Stimulated activated naive B cell treated with anti-CD40 and anti-IgM and Interleukin-4, amounts not matched to agents 10 μg/mL and 1 μg/mL and 100 μg/mL, for 72 hours (primary cell): ENCODE measurements around the gene PASK.
"Not testable (repeated sequence)": the region's sequence is repeated elsewhere in the genome, so short reads cannot be mapped to it uniquely, and the experiment has no call there.

Experiments
- ATAC-seq, 2 donors: fragments of 150-1000 bp; cut with Tn5 transposase; replicated peaks; 2 replicates each; pipeline ENCODE4 v1.10.0; 2021; ENCODE audit warnings: moderate library complexity in 1 of 2
- DNase-seq: peaks from one replicate; pipeline ENCODE4 v3.0.0; 2021
- H3K27ac Mint-ChIP-seq: one replicate; pipeline ENCODE4 v1.8.0; 2022; ENCODE audit warnings: mild to moderate bottlenecking, mixed read lengths
- H3K27me3 Mint-ChIP-seq, 2 donors: one replicate each; pipeline ENCODE4 v1.8.0; 2022; ENCODE audit warnings: mixed read lengths in 2 of 2
- H3K36me3 Mint-ChIP-seq, 2 donors: one replicate each; pipeline ENCODE4 v1.8.0; 2022; ENCODE audit warnings: mixed read lengths in 2 of 2, mild to moderate bottlenecking in 1 of 2
- H3K4me1 Mint-ChIP-seq, 2 donors: one replicate each; pipeline ENCODE4 v1.8.0; 2022; ENCODE audit warnings: mixed read lengths in 2 of 2, mild to moderate bottlenecking in 1 of 2
- H3K4me3 Mint-ChIP-seq, 2 donors: one replicate each; pipeline ENCODE4 v1.8.0; 2022; ENCODE audit warnings: mild to moderate bottlenecking in 2 of 2, mixed read lengths in 2 of 2, moderate library complexity in 1 of 2
- H3K9me3 Mint-ChIP-seq, 2 donors: one replicate each; pipeline ENCODE4 v1.8.0; 2022; ENCODE audit warnings: mixed read lengths in 2 of 2, mild to moderate bottlenecking in 1 of 2

Gene PASK

DNA sequence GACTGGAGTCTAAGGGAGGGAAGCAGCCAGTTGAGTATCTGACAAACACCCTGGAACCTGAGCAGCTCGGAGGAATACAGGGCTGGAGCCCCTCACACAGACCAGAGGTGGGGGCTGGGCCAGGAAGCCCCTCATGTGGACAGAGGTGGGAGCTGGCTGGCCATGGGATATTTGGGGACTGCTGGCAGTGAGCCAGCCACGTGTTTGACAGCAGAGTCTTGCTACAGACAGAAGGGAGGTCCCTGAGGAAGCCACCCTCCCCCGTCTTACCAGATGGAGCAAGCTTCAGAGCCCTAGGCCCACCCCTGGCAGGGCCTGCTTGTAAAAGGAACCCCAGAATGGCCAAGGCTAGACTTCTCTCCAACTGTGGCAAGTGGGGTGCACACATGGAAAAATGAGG, 43.6 kb downstream of the PASK start:
- Mint-ChIP-seq H3K4me3 (no peak overlapping the region), H3K27me3 (no peaks in the 10 kb centered on the region), H3K27ac (peak overlapping the region; percentile 37), H3K4me1 (peaks cover 24 to 47% of the 10 kb centered on the region in 2 donors), H3K36me3 (peaks cover 19 to 49% of the 10 kb centered on the region in 2 donors), H3K9me3 (peaks cover 0 to 3% of the 10 kb centered on the region in 2 donors)
- no peak for ATAC-seq
- DNase-seq: no peak

DNA sequence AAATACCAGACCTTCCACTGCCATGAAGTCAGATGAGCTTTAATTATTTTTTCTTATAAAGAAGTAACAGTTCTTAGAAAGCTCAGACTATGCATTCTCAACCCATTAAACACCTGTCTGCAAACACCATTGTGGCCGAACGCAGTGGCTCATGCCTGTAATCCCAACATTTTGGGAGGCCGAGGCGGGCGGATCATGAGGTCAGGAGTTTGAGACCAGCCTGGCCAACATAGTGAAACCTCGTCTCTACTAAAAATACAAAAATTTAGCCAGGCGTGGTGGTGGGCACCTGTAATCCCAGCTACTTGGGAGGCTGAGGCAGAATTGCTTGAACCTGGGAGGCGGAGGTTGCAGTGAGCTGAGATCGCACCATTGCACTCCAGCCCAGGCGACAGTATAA, 44.7 kb downstream of the PASK start:
- H3K27ac Mint-ChIP-seq, DNase-seq, H3K27me3 Mint-ChIP-seq, ATAC-seq, H3K9me3 Mint-ChIP-seq, H3K4me3 Mint-ChIP-seq: not testable (repeated sequence)
- Mint-ChIP-seq H3K4me1 (peaks cover 17 to 47% of the 10 kb centered on the region in 2 donors), H3K36me3 (peaks cover 20 to 46% of the 10 kb centered on the region in 2 donors)

DNA sequence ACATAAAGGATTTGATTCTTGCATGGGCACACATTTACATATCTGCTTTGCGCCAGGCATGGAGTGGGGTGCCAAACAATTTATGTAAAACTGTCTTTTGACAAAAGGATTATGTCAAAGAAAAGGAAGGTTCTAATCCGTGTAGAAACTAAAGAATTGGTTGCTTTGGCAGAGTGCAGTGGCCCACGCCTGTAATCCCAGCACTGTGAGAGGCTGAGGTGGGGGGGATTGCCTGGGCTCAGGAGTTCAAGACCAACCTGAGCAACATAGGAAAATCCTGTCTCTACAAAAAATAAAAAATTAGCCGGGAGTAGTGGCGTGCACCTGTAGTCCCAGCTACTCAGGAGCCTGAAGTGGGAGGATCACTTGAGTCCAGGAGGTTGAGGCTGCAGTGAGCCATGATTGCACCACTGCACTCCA, 46.1 kb downstream of the PASK start:
- peak overlapping the region; percentile 95 to 97 for H3K4me3 Mint-ChIP-seq
- H3K27me3 Mint-ChIP-seq: no peaks in the 10 kb centered on the region
- DNase-seq (no peak), ATAC-seq (no peak)
- H3K36me3 Mint-ChIP-seq: peaks cover 24 to 49% of the 10 kb centered on the region in 2 donors
- peaks cover 17 to 47% of the 10 kb centered on the region in 2 donors for H3K4me1 Mint-ChIP-seq
- H3K27ac Mint-ChIP-seq: peak overlapping the region; percentile 98
- no peaks in the 10 kb centered on the region for H3K9me3 Mint-ChIP-seq

DNA sequence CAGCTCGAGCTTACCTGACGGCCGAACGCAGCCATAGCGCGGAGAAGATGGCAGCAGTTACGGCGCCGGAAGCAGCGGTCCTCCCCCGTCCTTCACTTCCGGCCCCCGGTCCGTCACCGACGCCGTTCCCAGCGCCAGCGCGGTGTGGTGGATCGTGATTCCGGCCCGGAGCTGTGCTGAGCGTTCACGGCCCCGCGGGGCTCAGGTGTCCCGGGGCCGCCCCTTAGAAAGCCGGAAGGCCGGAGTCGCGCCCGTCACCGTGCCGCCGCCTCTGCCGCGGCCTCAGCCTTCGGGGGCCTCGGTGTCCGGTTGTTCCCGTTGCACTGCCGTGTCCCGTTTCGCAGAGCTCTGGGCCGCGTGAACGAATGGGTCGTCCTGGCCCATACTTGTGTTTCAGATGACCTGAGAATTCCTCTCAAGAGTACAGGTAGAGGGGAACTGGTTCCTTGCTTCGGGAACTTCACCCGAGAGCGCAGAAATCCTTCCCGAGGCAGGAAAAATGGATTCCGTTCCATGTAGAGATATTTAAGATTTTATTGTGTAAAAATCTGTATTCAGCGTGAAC, 47.0 kb downstream of the PASK start, which contains the start of gene MTERF4:
MTERF4 (minus strand) TSS at position 49 of the 565 bp plus-strand sequence; CDS start at position 35, 14 bp downstream.
- peak within 1 kb of the TSS; percentile 98 for H3K27ac Mint-ChIP-seq
- peak within 1 kb of the TSS; percentile 95 to 97 for H3K4me3 Mint-ChIP-seq
- H3K4me1 Mint-ChIP-seq: peaks cover 20 to 47% of the 10 kb centered on the region in 2 donors
- H3K36me3 Mint-ChIP-seq: peaks cover 25 to 51% of the 10 kb centered on the region in 2 donors
- peak; percentile 88 for DNase-seq
- no peaks in the 10 kb centered on the region for H3K27me3 Mint-ChIP-seq
- no peaks in the 10 kb centered on the region for H3K9me3 Mint-ChIP-seq
- peak; percentile 98 to 100 for ATAC-seq

DNA sequence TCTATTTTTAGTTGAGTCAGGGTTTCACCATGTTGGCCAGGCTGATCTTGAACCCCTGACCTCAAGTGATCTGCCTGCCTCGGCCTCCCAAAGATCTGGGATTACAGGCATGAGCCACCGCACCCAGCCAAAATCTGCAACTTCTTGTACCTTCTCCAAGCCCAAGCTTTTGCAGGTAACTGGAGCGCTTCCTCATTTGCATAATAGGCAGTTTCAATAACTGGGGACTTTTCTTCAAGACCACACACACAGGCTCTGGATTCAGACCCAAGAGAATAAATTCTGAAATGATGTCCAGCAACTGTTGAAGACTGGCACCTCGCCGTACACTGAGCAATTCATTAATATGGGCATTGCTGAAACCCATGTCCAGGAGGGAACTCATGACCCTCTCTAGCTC, 50.0 kb downstream of the PASK start:
- H3K4me3 Mint-ChIP-seq: peak overlapping the region; percentile 68 to 70
- H3K27ac Mint-ChIP-seq: peak overlapping the region; percentile 77
- no peak for ATAC-seq
- no peaks in the 10 kb centered on the region for H3K27me3 Mint-ChIP-seq
- DNase-seq: no peak
- peaks cover 45 to 58% of the 10 kb centered on the region in 2 donors for H3K36me3 Mint-ChIP-seq
- H3K9me3 Mint-ChIP-seq: no peaks in the 10 kb centered on the region
- H3K4me1 Mint-ChIP-seq: peaks cover 31 to 73% of the 10 kb centered on the region in 2 donors

DNA sequence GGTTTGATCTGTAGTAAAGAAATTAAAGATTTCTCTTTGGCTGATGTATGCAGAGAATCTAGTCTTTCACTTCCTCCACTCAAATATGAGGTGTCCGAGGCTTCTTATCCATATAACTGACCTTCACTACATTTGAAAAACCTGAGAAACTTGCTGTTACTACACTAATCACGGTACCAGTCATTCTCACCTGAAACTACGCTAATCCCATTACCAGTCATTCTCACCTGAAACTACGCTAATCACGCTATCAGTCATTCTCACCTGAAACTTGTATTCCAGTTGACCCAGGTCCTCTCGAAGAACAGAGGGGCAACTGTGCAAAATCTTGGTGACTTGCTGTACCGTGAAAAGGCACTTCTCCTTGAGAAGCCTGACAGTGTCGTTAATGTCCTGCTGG, 52.3 kb downstream of the PASK start:
- H3K36me3 Mint-ChIP-seq: peaks cover 50 to 59% of the 10 kb centered on the region in 2 donors

DNA sequence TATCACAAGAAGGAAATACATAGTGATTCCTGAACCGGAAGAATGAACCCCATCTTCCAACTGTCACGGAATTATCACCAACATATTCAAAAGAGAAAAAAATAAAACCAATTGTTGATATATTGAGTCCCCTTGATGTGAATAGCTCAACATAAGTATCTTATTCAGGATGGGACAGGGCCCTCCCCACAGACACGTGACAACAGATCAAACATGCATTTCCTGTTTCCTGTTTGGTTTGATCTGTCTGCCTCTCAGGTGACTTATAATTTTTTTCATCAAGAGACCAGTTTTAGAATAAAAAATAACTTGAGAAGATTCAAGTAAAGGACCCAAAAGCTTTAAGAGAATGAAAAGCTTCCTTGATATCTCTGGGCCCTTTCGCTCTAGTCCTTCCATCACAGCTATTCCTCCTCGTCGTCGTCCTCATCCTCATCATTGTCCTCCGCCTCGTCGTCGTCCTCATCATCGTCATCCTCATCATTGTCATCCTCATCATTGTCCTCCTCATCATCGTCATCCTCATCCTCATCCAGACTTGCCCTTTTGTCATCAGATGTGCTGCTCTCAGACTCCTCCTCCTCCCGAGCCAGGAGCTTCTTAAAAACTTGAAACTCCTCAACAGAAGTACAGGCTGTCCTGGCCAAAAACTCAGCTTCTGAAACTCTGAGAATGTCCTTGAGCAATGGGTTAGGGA, 53.5 kb downstream of the PASK start:
- ATAC-seq: no peak
- DNase-seq: no peak
- Mint-ChIP-seq H3K4me1 (peaks cover 30 to 61% of the 10 kb centered on the region in 2 donors), H3K9me3 (no peaks in the 10 kb centered on the region), H3K27ac (peak overlapping the region; percentile 33), H3K4me3 (no peak overlapping the region), H3K36me3 (peaks cover 56 to 64% of the 10 kb centered on the region in 2 donors), H3K27me3 (no peaks in the 10 kb centered on the region)

More for the DNA sequence above, 52.3 kb downstream of the PASK start:
- Mint-ChIP-seq H3K4me1 (peaks cover 31 to 66% of the 10 kb centered on the region in 2 donors), H3K27me3 (no peaks in the 10 kb centered on the region), H3K27ac (no peak overlapping the region), H3K4me3 (no peak overlapping the region), H3K9me3 (no peaks in the 10 kb centered on the region)
- DNase-seq (no peak), ATAC-seq (peak in 1 of 2 donors; percentile 22)

DNA sequence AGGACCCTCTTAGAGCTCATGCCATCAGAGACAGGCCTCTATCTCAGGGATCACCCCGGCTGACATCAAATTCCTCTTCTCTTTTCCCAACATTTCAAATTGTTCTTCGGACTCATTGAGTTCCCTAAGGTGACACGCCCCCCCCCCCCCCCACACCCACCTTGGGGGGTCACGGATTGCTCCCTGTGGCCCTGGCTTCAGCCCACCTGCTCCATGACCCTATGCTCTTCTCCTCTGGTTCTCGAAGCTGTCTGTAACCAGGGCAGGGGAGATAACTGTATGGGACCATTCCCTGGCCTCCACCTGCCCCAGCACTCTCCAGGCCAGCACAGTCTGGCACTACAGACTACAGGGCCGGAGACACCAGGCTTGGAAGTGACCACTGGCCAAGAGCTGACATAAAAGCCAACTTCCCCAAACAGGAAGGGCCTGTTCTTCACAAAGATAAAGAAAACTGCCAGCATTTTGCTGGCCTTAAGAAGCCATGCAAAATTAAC, 54.3 kb downstream of the PASK start:
- peaks cover 58 to 68% of the 10 kb centered on the region in 2 donors for H3K36me3 Mint-ChIP-seq
- no peak overlapping the region for H3K4me3 Mint-ChIP-seq
- H3K27ac Mint-ChIP-seq: no peak overlapping the region
- H3K27me3 Mint-ChIP-seq: no peaks in the 10 kb centered on the region
- ATAC-seq: no peak
- no peak for DNase-seq
- H3K9me3 Mint-ChIP-seq: no peaks in the 10 kb centered on the region
- H3K4me1 Mint-ChIP-seq: peaks cover 30 to 54% of the 10 kb centered on the region in 2 donors

DNA sequence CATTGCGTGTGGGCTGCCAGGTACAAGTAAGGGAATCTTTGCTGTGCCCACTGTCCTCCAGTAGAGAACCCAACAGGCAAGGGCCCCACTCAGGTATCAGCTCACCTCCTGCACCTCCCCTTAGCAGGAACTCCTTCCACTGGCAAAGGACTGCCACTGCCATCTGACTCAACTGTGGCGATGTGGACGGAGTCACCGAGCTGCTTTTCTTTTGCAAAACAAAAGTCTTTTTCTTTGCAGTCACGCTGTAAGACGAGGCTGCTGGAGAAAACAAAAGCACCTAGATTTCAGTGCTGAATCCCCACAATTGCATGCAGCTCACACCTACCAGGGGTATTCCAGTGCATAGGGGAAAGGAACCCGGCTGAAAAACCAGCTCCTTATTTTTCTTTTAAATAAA, 55.1 kb downstream of the PASK start:
- Mint-ChIP-seq H3K4me1 (peaks cover 22 to 46% of the 10 kb centered on the region in 2 donors), H3K36me3 (peaks cover 52 to 62% of the 10 kb centered on the region in 2 donors), H3K27me3 (no peaks in the 10 kb centered on the region), H3K27ac (no peak overlapping the region), H3K4me3 (no peak overlapping the region), H3K9me3 (no peaks in the 10 kb centered on the region)
- no peak for DNase-seq
- ATAC-seq: no peak

DNA sequence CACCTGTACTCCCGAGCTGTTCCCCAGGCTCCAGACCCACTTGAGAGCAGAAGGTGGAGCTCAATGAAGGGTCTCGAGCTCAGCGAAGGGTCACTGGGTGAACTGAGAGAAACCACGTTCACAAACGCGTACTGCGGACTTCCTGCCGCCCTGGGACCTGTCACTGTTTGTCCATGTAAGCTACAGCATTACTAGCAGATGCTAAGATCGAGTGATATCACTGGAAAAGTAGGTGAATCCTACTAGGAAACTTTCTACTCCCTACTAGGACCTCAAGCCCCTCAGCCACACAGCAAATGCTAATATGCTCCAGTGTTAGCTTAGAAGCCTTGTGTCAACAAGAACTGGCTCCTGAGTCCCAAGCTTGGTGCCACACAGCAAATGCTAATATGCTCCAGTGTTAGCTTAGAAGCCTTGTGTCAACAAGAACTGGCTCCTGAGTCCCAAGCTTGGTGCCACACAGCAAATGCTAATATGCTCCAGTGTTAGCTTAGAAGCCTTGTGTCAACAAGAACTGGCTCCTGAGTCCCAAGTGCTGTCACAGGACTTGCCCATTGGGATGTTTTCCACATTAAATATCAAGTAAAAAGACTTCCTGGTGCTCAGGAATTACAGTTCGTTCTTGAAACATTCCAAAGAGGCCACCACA, 56.0 kb downstream of the PASK start:
- not testable (repeated sequence) for H3K4me3 Mint-ChIP-seq, DNase-seq, H3K9me3 Mint-ChIP-seq, ATAC-seq, H3K27ac Mint-ChIP-seq, H3K27me3 Mint-ChIP-seq
- H3K4me1 Mint-ChIP-seq: peaks cover 20 to 41% of the 10 kb centered on the region in 2 donors
- H3K36me3 Mint-ChIP-seq: peaks cover 56 to 61% of the 10 kb centered on the region in 2 donors

DNA sequence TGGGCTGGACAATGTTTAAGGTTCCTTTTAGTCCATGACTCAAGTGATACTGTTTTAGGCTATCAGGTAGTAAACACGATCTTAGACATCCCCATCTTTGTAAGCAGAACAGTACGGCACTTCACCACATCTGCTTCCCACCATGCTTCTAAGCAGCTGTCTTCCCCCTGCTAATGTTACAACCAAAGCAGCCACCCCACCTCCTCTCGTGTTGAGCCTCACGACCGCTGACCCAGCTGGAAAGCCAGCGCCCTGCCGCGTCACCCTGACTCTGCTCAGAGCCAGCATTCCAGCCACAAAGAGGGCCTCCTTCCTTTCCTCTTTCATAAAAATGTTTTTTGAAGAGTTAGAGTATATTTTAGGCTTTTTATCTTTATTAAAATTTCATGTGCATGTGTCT, 56.6 kb downstream of the PASK start:
- H3K4me3 Mint-ChIP-seq: no peak overlapping the region
- H3K27me3 Mint-ChIP-seq: no peaks in the 10 kb centered on the region
- DNase-seq (no peak), ATAC-seq (no peak)
- peak overlapping the region; percentile 20 for H3K27ac Mint-ChIP-seq
- H3K36me3 Mint-ChIP-seq: peaks cover 60 to 62% of the 10 kb centered on the region in 2 donors
- no peaks in the 10 kb centered on the region for H3K9me3 Mint-ChIP-seq
- peaks cover 24 to 44% of the 10 kb centered on the region in 2 donors for H3K4me1 Mint-ChIP-seq

DNA sequence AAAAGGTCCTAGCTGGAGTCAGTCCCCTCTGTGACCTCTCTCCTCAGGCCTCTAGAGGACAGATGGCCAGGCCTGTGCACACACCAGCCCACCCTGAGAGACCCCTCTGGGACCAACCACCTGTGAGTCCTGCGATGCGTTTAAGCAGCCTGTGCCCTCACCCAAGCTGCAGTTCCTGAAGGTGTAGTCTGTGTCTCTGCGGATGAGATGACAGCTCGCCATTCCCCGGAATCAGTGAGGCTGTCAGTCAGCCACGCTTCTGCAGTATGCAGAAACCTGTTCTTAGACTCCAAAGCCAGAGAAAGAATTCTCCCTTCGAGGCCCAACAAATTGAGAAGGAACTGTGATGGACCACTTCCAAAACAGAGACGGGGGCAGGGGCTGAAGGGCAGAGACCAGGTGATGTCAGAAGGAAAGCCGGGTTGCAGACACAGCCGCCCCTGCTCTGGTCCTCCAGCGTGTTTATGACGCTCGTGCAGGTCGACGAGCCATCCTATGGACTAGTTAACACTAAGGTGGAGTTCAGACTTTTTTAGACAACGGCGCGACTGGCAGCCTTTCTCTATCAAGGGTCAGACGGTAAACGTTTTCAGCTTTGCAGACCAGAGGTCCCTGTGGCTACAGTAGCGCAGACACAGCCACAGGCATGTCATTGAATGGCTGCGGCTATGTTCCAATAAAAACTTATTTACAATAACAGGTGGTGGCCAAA, 57.4 kb downstream of the PASK start:
- Mint-ChIP-seq H3K4me3 (no peak overlapping the region), H3K4me1 (peaks cover 17 to 36% of the 10 kb centered on the region in 2 donors), H3K27ac (no peak overlapping the region), H3K36me3 (peaks cover 56 to 60% of the 10 kb centered on the region in 2 donors), H3K9me3 (no peaks in the 10 kb centered on the region), H3K27me3 (no peaks in the 10 kb centered on the region)
- ATAC-seq (no peak), DNase-seq (no peak)

DNA sequence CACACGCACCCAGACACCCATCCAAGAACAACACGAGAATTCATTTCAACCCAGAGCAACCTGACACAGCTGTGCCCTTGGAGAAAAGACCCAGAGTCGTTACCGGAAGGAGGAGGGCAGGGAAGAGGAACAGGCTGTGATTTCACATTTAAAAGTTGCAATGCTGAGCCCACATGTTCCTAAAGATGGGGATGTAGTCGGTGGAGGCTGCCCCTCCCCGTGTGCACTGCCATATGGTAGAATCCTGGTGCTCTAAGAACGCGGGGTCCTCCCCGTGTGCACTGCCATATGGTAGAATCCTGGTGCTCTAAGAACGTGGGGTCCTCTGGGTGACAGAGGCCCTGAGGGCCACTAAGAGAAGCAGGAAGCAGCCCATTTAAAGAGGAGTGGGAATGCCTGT, 58.1 kb downstream of the PASK start:
- H3K9me3 Mint-ChIP-seq: peaks cover 2% of the 10 kb centered on the region in 2 donors
- H3K4me1 Mint-ChIP-seq: peaks cover 18 to 35% of the 10 kb centered on the region in 2 donors
- ATAC-seq (no peak), DNase-seq (no peak)
- H3K36me3 Mint-ChIP-seq: peaks cover 58 to 60% of the 10 kb centered on the region in 2 donors
- no peak overlapping the region for H3K4me3 Mint-ChIP-seq
- peak overlapping the region; percentile 37 for H3K27ac Mint-ChIP-seq
- H3K27me3 Mint-ChIP-seq: no peaks in the 10 kb centered on the region
